Naive thymus-derived CD4-positive, alpha-beta T cell (primary cell): Measurements from ENCODE around the gene SPART. TPM values are rescaled to one million over a fixed set of nuclear protein-coding genes. Genes with fewer than 3 reads are reported as not detected.

Source experiments
- ATAC-seq: fragments of 150-1000 bp; cut with Tn5 transposase; 2 replicates; pipeline ENCODE4 v1.10.0; 2021; ENCODE audit warnings: mild to moderate bottlenecking, moderate library complexity
- CTCF ChIA-PET: fragments of 350-600 bp; sonication (Branson Sonifier 250); formaldehyde crosslinking; loops from one replicate; lab custom pipeline; 2021; ENCODE audit warnings: antibody characterized with exemption; lab: Charles Lee
- POLR2A ChIA-PET: fragments of 350-600 bp; sonication (Branson Sonifier 250); formaldehyde crosslinking; loops from one replicate; lab custom pipeline; 2021; ENCODE audit warnings: antibody characterized with exemption, inconsistent platforms; lab: Charles Lee
- DNase-seq, 9 donors: peaks; one replicate each; pipeline versions ENCODE4 v3.0.0 to v3.0.0-alpha.2; 2020 to 2022; ENCODE audit warnings: mixed read lengths in 1 of 9
- H3K27ac ChIP-seq: one replicate; pipeline ENCODE4 v1.7.0; 2013; ENCODE audit warnings: mild to moderate bottlenecking, low read depth, low read length, moderate library complexity
- H3K27me3 ChIP-seq, 2 donors: one replicate each; pipeline ENCODE4 v1.7.0; 2013; ENCODE audit warnings: low read length in 2 of 2, mild to moderate bottlenecking in 2 of 2, moderate library complexity in 2 of 2; ENCODE audit not compliant: control insufficient read depth in 2 of 2, insufficient read depth in 2 of 2
- H3K36me3 ChIP-seq, 3 experiments: 1 replicate in 2 of 3; 2 replicates in 1 of 3; pipeline ENCODE4 v1.7.0; 2013; ENCODE audit warnings: low read length in 3 of 3, mild to moderate bottlenecking in 3 of 3, moderate library complexity in 1 of 3; ENCODE audit not compliant: insufficient read depth in 3 of 3, control insufficient read depth in 2 of 3
- H3K4me1 ChIP-seq, 2 donors: one replicate each; pipeline ENCODE4 v1.7.0; 2013; ENCODE audit warnings: low read length in 2 of 2, mild to moderate bottlenecking in 2 of 2, moderate library complexity in 1 of 2; ENCODE audit not compliant: control insufficient read depth in 2 of 2, insufficient read depth in 2 of 2
- H3K4me3 ChIP-seq: 2 replicates; pipeline ENCODE4 v1.7.0; 2013; ENCODE audit warnings: mild to moderate bottlenecking, low read length
- H3K9me3 ChIP-seq, 3 experiments: 1 replicate in 2 of 3; 2 replicates in 1 of 3; pipeline ENCODE4 v1.7.0; 2013; ENCODE audit warnings: low read length in 3 of 3; ENCODE audit not compliant: control insufficient read depth in 2 of 3
- H3K27ac Mint-ChIP-seq, 9 donors: one replicate each; pipeline ENCODE4 v1.8.0; 2020 to 2022; ENCODE audit warnings: mixed read lengths in 9 of 9, mild to moderate bottlenecking in 8 of 9, moderate library complexity in 5 of 9, inconsistent platforms in 2 of 9
- H3K27me3 Mint-ChIP-seq, 5 donors: one replicate each; pipeline ENCODE4 v1.8.0; 2021 to 2022; ENCODE audit warnings: mixed read lengths in 5 of 5, mild to moderate bottlenecking in 1 of 5
- H3K36me3 Mint-ChIP-seq, 5 donors: one replicate each; pipeline ENCODE4 v1.8.0; 2020 to 2022; ENCODE audit warnings: mixed read lengths in 5 of 5, mild to moderate bottlenecking in 3 of 5, inconsistent platforms in 1 of 5
- H3K4me1 Mint-ChIP-seq, 7 donors: one replicate each; pipeline ENCODE4 v1.8.0; 2020 to 2022; ENCODE audit warnings: mixed read lengths in 7 of 7, mild to moderate bottlenecking in 3 of 7, inconsistent platforms in 1 of 7
- H3K4me3 Mint-ChIP-seq, 10 donors: one replicate each; pipeline ENCODE4 v1.8.0; 2020 to 2022; ENCODE audit warnings: mild to moderate bottlenecking in 10 of 10, mixed read lengths in 10 of 10, moderate library complexity in 6 of 10, inconsistent platforms in 2 of 10
- H3K9me3 Mint-ChIP-seq, 11 donors: one replicate each; pipeline ENCODE4 v1.8.0; 2020 to 2022; ENCODE audit warnings: mixed read lengths in 11 of 11, mild to moderate bottlenecking in 4 of 11, inconsistent platforms in 1 of 11, moderate library complexity in 1 of 11
- intact Hi-C, 2 donors: fragments of 100-400 bp; cut with micrococcal nuclease; formaldehyde crosslinking; loops; one replicate each; pipeline ENCODE4 v1.15.1; 2023
- polyA plus RNA-seq, 2 donors: library from polyadenylated mRNA; unstranded; fragments of 300-500 nt; fragmentation: Illumina TruSeq; gene quantifications; one replicate each; pipeline ENCODE4 v1.2.3, GENCODE V29; 2021
- total RNA-seq, 6 experiments: library from RNA in 5 of 6; stranded (reverse) in 5 of 6; gene quantifications; 1 replicate in 5 of 6; 2 replicates in 1 of 6; pipeline ENCODE4 v1.2.3 and lab custom pipeline; 2021 to 2026

SPART gene
- total and polyA plus RNA-seq, 7 experiments from 2014 or later: 24.8 to 67.5 (median 39.6) TPM

GRCh38 chr13:36345438-36346221, 564 bp downstream of the SPART start:
- ChIA-PET POLR2A (interaction anchor here (1.0 to 1.5 kb wide), 2 partner anchors 11 to 654 kb away, joined by 3 to 8 read pairs; partner anchors contain the start of genes ALG5 and EXOSC8), CTCF (interaction anchor here (0.6 kb wide), 1 partner anchor 391 kb away, joined by 3 read pairs; no protein-coding TSS in a partner anchor)
- peak overlapping the region; percentile 89 for H3K4me3 ChIP-seq
- Mint-ChIP-seq H3K27me3 (peaks cover 0 to 5% (median 0%) of the 10 kb centered on the region in 5 donors), H3K9me3 (peaks cover 0 to 2% (median 0%) of the 10 kb centered on the region in 11 donors), H3K4me3 (peak overlapping the region; percentile 83 to 99 (median 96)), H3K4me1 (peaks cover 27 to 50% (median 43%) of the 10 kb centered on the region in 7 donors), H3K36me3 (peaks cover 0 to 4% (median 0%) of the 10 kb centered on the region in 5 donors), H3K27ac (peak overlapping the region; percentile 91 to 99 (median 97))
- ATAC-seq: peak; percentile 40
- H3K9me3 ChIP-seq: no peaks in the 10 kb centered on the region
- no peaks in the 10 kb centered on the region for H3K36me3 ChIP-seq
- intact Hi-C loops: loop anchor here (1.0 to 10.0 kb wide), 12 partner anchors 9 to 719 kb away; partner anchors contain the start of genes ALG5 (in 2 of the 2), CCDC169 (in 2 of the 2), RFXAP (in 2 of the 2) and SUPT20H (in 1 of the 2)
- peaks cover 4 to 14% of the 10 kb centered on the region in 2 donors for H3K4me1 ChIP-seq
- peak overlapping the region; percentile 81 for H3K27ac ChIP-seq
- no peaks in the 10 kb centered on the region for H3K27me3 ChIP-seq
- DNase-seq: peak; percentile 34 to 57 (median 53)

- POLR2A ChIA-PET: interaction anchor here (1.0 to 1.5 kb wide), 2 partner anchors 10 to 655 kb away, joined by 3 to 8 read pairs; partner anchors contain the start of genes ALG5 and EXOSC8
Measured at GRCh38 chr13:36344886-36345437, 1.2 kb downstream of the SPART start.

GRCh38 chr13:36344173-36344572, 2.0 kb downstream of the SPART start:
- peaks cover 0 to 2% (median 0%) of the 10 kb centered on the region in 11 donors for H3K9me3 Mint-ChIP-seq
- CTCF ChIA-PET: interaction anchor here (1.4 kb wide), 1 partner anchor 13 kb away, joined by 3 read pairs; no protein-coding TSS in a partner anchor
- POLR2A ChIA-PET: no interaction called here
- intact Hi-C loops: loop anchor here in 1 of 2 donors (10.0 kb wide), 1 partner anchor 721 kb away; no protein-coding TSS in a partner anchor
- DNase-seq (no peak), ATAC-seq (no peak)
- peak overlapping the region in 6 of 9 donors; percentile 2 to 92 (median 46) for H3K27ac Mint-ChIP-seq
- H3K36me3 ChIP-seq: no peaks in the 10 kb centered on the region
- H3K27me3 Mint-ChIP-seq: peaks cover 0 to 2% (median 0%) of the 10 kb centered on the region in 5 donors
- no peak overlapping the region for H3K27ac ChIP-seq
- no peaks in the 10 kb centered on the region for H3K27me3 ChIP-seq
- H3K4me1 ChIP-seq: peaks cover 4 to 14% of the 10 kb centered on the region in 2 donors
- H3K4me1 Mint-ChIP-seq: peaks cover 27 to 58% (median 52%) of the 10 kb centered on the region in 7 donors
- no peaks in the 10 kb centered on the region for H3K9me3 ChIP-seq
- no peak overlapping the region for H3K4me3 ChIP-seq
- peaks cover 0 to 4% (median 0%) of the 10 kb centered on the region in 5 donors for H3K36me3 Mint-ChIP-seq
- peak overlapping the region; percentile 6 to 99 (median 74) for H3K4me3 Mint-ChIP-seq

More at GRCh38 chr13:36344886-36345437, 1.2 kb downstream of the SPART start:
- ATAC-seq (no peak), DNase-seq (peak in 7 of 9 donors; percentile 28 to 53 (median 48))
- peaks cover 4 to 14% of the 10 kb centered on the region in 2 donors for H3K4me1 ChIP-seq
- Mint-ChIP-seq H3K27me3 (peaks cover 0 to 2% (median 0%) of the 10 kb centered on the region in 5 donors), H3K4me1 (peaks cover 27 to 54% (median 46%) of the 10 kb centered on the region in 7 donors), H3K27ac (peak overlapping the region; percentile 91 to 99 (median 97)), H3K36me3 (peaks cover 0 to 4% (median 0%) of the 10 kb centered on the region in 5 donors), H3K4me3 (peak overlapping the region; percentile 83 to 99 (median 96)), H3K9me3 (peaks cover 0 to 2% (median 0%) of the 10 kb centered on the region in 11 donors)
- intact Hi-C loops: loop anchor here (5.0 to 10.0 kb wide), 4 partner anchors 48 to 720 kb away; partner anchors contain the start of gene CCDC169 (in 1 of the 2)
- H3K9me3 ChIP-seq: no peaks in the 10 kb centered on the region
- H3K36me3 ChIP-seq: no peaks in the 10 kb centered on the region
- CTCF ChIA-PET: interaction anchor here (0.6 kb wide), 1 partner anchor 391 kb away, joined by 3 read pairs; no protein-coding TSS in a partner anchor
- H3K27ac ChIP-seq: peak overlapping the region; percentile 81
- no peaks in the 10 kb centered on the region for H3K27me3 ChIP-seq
- H3K4me3 ChIP-seq: peak overlapping the region; percentile 89

- Histone ChIP-seq H3K4me1 (peaks cover 4 to 14% of the 10 kb centered on the region in 2 donors), H3K4me3 (no peak overlapping the region), H3K27ac (no peak overlapping the region), H3K27me3 (no peaks in the 10 kb centered on the region), H3K36me3 (no peaks in the 10 kb centered on the region), H3K9me3 (no peaks in the 10 kb centered on the region)
- Mint-ChIP-seq H3K4me1 (peaks cover 27 to 62% (median 56%) of the 10 kb centered on the region in 7 donors), H3K36me3 (peaks cover 0 to 4% (median 0%) of the 10 kb centered on the region in 5 donors), H3K4me3 (peak overlapping the region; percentile 6 to 99 (median 74)), H3K9me3 (peaks cover 0 to 2% (median 0%) of the 10 kb centered on the region in 11 donors), H3K27me3 (peaks cover 0 to 2% (median 0%) of the 10 kb centered on the region in 5 donors), H3K27ac (peak overlapping the region in 6 of 9 donors; percentile 2 to 92 (median 51))
- no peak for ATAC-seq
- DNase-seq: no peak
- CTCF ChIA-PET: interaction anchor here (1.4 kb wide), 1 partner anchor 13 kb away, joined by 3 read pairs; no protein-coding TSS in a partner anchor
- POLR2A ChIA-PET: no interaction called here
- intact Hi-C loops: loop anchor here in 1 of 2 donors (10.0 kb wide), 1 partner anchor 721 kb away; no protein-coding TSS in a partner anchor
Measured at GRCh38 chr13:36343766-36344165, 2.4 kb downstream of the SPART start.

- H3K27ac ChIP-seq: no peak overlapping the region
- H3K9me3 ChIP-seq: no peaks in the 10 kb centered on the region
- peak overlapping the region in 1 of 10 donors; percentile 4 for H3K4me3 Mint-ChIP-seq
- peaks cover 4 to 14% of the 10 kb centered on the region in 2 donors for H3K4me1 ChIP-seq
- peaks cover 0 to 4% (median 0%) of the 10 kb centered on the region in 5 donors for H3K36me3 Mint-ChIP-seq
- DNase-seq: no peak
- H3K9me3 Mint-ChIP-seq: peaks cover 0 to 2% (median 0%) of the 10 kb centered on the region in 11 donors
- intact Hi-C loops: loop anchor here in 1 of 2 donors (10.0 kb wide), 1 partner anchor 722 kb away; no protein-coding TSS in a partner anchor
- ATAC-seq: no peak
- peaks cover 27 to 73% (median 66%) of the 10 kb centered on the region in 7 donors for H3K4me1 Mint-ChIP-seq
- H3K27ac Mint-ChIP-seq: no peak overlapping the region
- ChIA-PET POLR2A (no interaction called here), CTCF (interaction anchor here (1.4 kb wide), 1 partner anchor 12 kb away, joined by 3 read pairs; no protein-coding TSS in a partner anchor)
- no peaks in the 10 kb centered on the region for H3K36me3 ChIP-seq
- no peaks in the 10 kb centered on the region for H3K27me3 ChIP-seq
- H3K4me3 ChIP-seq: no peak overlapping the region
- H3K27me3 Mint-ChIP-seq: peaks cover 0 to 2% (median 0%) of the 10 kb centered on the region in 5 donors
Measured at GRCh38 chr13:36342715-36343114, 3.5 kb downstream of the SPART start.
